Uterus (tissue), 4 donors: ENCODE data around the gene GPATCH8. TPM values are rescaled to one million over a fixed set of nuclear protein-coding genes. Genes with fewer than 3 reads are reported as not detected.

Source experiments
- DNase-seq, 2 donors: peaks; one replicate each; pipeline ENCODE4 v3.0.0-alpha.2; 2019 to 2020
- H3K27ac ChIP-seq, 2 donors: fragments of 200-600 bp; sonication (generic); 1 replicate in 1 of 2; 2 replicates in 1 of 2; pipeline ENCODE4 v1.5.1; 2016 to 2018
- H3K27me3 ChIP-seq, 2 donors: fragments of 200-600 bp; sonication (generic); one replicate each; pipeline ENCODE4 v1.5.1; 2018 to 2019; ENCODE audit warnings: control low read depth in 1 of 2
- H3K36me3 ChIP-seq, 2 donors: fragments of 200-600 bp; sonication (generic); one replicate each; pipeline ENCODE4 v1.5.1; 2019; ENCODE audit warnings: control low read depth in 1 of 2
- H3K4me1 ChIP-seq, 2 donors: fragments of 200-600 bp; sonication (generic); one replicate each; pipeline ENCODE4 v1.5.1; 2018 to 2019; ENCODE audit warnings: control low read depth in 1 of 2
- H3K4me3 ChIP-seq, 2 donors: fragments of 200-600 bp; sonication (generic); 1 replicate in 1 of 2; 2 replicates in 1 of 2; pipeline ENCODE4 v1.5.1; 2018 to 2019; ENCODE audit warnings: mild to moderate bottlenecking in 1 of 2
- H3K9me3 ChIP-seq, 2 donors: fragments of 200-600 bp; sonication (generic); one replicate each; pipeline ENCODE4 v1.5.1; 2019; ENCODE audit warnings: control low read depth in 1 of 2
- POLR2A ChIP-seq, 2 donors: fragments of 450-650 bp; IDR thresholded peaks; one replicate each; pipeline ENCODE4 v1.6.1; 2016; ENCODE audit warnings: antibody characterized with exemption in 2 of 2, mild to moderate bottlenecking in 1 of 2, moderate library complexity in 1 of 2
- intact Hi-C: fragments of 100-400 bp; cut with DNase I; formaldehyde crosslinking; loops from one replicate; pipeline ENCODE4 v1.15.1; 2023; ENCODE audit warnings: low total_unique reads
- total RNA-seq, 4 donors: library from RNA; depleted of rRNA in 3 of 4; stranded (reverse); fragments of >200 nt in 3 of 4; gene quantifications; one replicate each; pipeline versions ENCODE4 v1.1.0 to v1.2.4, GENCODE V29; 2014 to 2023
- TF ChIP-seq, protein P1 (sequence below), 4 experiments: fragments of 200-600 bp in 2 of 4; fragments of 450-650 bp in 2 of 4; sonication (generic) in 2 of 4; IDR thresholded peaks; one replicate each; pipeline ENCODE4 v1.5.1; 2016 to 2019; ENCODE audit warnings: antibody characterized with exemption in 4 of 4, mild to moderate bottlenecking in 2 of 4, moderate library complexity in 1 of 4
- donor health status: DM: yes; HTN: yes; CAD: no.

GPATCH8 gene
- total RNA-seq, 4 donors from 2014 or later: 26.9 to 90.0 (median 77.8) TPM

- DNase-seq: peak; percentile 87 to 90
- H3K27me3 ChIP-seq: no peaks in the 10 kb centered on the region
- H3K9me3 ChIP-seq: no peaks in the 10 kb centered on the region
- peaks cover 0 to 6% of the 10 kb centered on the region in 2 donors for H3K4me1 ChIP-seq
- H3K36me3 ChIP-seq: no peaks in the 10 kb centered on the region
- intact Hi-C loops: loop anchor here (5.0 kb wide), 1 partner anchor 104 kb away; no protein-coding TSS in a partner anchor
- no peak for TF ChIP-seq POLR2A (IDR thresholded peaks at IDR 0.05)
- TF ChIP-seq, protein P1, sequence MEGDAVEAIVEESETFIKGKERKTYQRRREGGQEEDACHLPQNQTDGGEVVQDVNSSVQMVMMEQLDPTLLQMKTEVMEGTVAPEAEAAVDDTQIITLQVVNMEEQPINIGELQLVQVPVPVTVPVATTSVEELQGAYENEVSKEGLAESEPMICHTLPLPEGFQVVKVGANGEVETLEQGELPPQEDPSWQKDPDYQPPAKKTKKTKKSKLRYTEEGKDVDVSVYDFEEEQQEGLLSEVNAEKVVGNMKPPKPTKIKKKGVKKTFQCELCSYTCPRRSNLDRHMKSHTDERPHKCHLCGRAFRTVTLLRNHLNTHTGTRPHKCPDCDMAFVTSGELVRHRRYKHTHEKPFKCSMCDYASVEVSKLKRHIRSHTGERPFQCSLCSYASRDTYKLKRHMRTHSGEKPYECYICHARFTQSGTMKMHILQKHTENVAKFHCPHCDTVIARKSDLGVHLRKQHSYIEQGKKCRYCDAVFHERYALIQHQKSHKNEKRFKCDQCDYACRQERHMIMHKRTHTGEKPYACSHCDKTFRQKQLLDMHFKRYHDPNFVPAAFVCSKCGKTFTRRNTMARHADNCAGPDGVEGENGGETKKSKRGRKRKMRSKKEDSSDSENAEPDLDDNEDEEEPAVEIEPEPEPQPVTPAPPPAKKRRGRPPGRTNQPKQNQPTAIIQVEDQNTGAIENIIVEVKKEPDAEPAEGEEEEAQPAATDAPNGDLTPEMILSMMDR (IDR thresholded peaks at IDR 0.05): peak; percentile 92 to 97 (median 94)
- peak overlapping the region; percentile 57 to 68 for H3K27ac ChIP-seq
- no peak overlapping the region for H3K4me3 ChIP-seq
Observed at GRCh38 chr17:44533533-44534246, 30.5 kb upstream of the GPATCH8 start.

DNA sequence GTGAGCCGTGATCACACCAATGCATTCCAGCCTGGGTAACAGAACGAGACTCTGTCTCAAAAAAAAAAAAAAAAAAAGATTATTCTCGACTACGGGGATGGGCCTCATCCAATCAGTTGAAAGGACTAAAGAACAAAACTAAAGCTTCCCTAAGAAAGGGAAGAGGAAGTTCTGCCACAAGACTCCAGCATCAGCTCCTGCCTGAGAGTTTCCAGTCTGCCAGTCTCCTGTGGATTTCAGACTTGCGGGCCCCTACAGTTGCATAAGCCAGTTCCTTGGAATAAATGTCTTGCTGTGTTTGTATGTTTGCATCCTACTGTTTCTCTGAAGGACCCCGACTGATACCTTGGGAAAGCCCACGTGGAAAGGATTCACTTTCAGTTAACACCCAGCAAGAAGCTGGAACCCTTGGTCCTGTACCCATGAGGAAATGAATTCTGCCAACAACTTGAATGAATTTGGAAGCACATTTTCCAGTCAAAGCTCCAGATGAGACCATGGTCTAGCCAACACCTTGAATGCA is 27.8 kb upstream of the GPATCH8 start:
- Histone ChIP-seq H3K36me3 (no peaks in the 10 kb centered on the region), H3K27me3 (no peaks in the 10 kb centered on the region), H3K4me1 (peaks cover 0 to 6% of the 10 kb centered on the region in 2 donors), H3K4me3 (no peak overlapping the region), H3K9me3 (peaks cover 0 to 5% of the 10 kb centered on the region in 2 donors), H3K27ac (no peak overlapping the region)
- TF ChIP-seq POLR2A (IDR thresholded peaks at IDR 0.05): no peak
- TF ChIP-seq, protein P1 (IDR thresholded peaks at IDR 0.05): no peak
- DNase-seq: no peak
- intact Hi-C loops: loop anchor here (5.0 kb wide), 1 partner anchor 106 kb away; no protein-coding TSS in a partner anchor

GRCh38 chr17:44529864-44530263 is 26.7 kb upstream of the GPATCH8 start:
- H3K4me1 ChIP-seq: peaks cover 0 to 6% of the 10 kb centered on the region in 2 donors
- H3K9me3 ChIP-seq: peaks cover 0 to 5% of the 10 kb centered on the region in 2 donors
- no peak overlapping the region for H3K4me3 ChIP-seq
- H3K36me3 ChIP-seq: no peaks in the 10 kb centered on the region
- H3K27ac ChIP-seq: no peak overlapping the region
- H3K27me3 ChIP-seq: no peaks in the 10 kb centered on the region
- DNase-seq: no peak
- no peak for TF ChIP-seq POLR2A (IDR thresholded peaks at IDR 0.05)
- TF ChIP-seq, protein P1 (IDR thresholded peaks at IDR 0.05): no peak
- intact Hi-C loops: loop anchor here (5.0 kb wide), 1 partner anchor 107 kb away; no protein-coding TSS in a partner anchor

GRCh38 chr17:44527954-44528353 is 24.7 kb upstream of the GPATCH8 start:
- H3K27me3 ChIP-seq: no peaks in the 10 kb centered on the region
- H3K36me3 ChIP-seq: no peaks in the 10 kb centered on the region
- no peaks in the 10 kb centered on the region for H3K4me1 ChIP-seq
- peaks cover 0 to 5% of the 10 kb centered on the region in 2 donors for H3K9me3 ChIP-seq
- no peak overlapping the region for H3K27ac ChIP-seq
- intact Hi-C loops: no loop called here
- H3K4me3 ChIP-seq: no peak overlapping the region
- TF ChIP-seq POLR2A (IDR thresholded peaks at IDR 0.05): no peak
- TF ChIP-seq, protein P1 (IDR thresholded peaks at IDR 0.05): no peak
- DNase-seq: no peak

DNA sequence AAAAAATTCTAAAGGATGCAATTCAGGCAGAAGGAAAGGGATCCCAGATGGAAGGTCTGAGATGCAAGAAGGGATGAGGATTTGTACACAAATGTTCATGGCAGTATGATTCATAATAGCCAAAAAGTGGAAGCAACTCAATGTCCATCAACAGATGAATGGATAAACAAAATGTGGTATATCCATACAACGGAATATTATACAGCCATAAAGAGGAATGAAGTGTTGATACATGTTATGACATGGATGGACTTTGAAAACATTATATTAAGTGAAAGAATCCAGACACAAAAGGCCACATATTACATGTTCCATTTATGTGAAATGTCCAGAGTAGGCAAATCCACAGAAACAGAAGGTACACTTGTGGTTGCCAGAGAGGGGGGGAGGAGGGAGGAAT is 23.9 kb upstream of the GPATCH8 start:
- Histone ChIP-seq H3K9me3 (peaks cover 0 to 5% of the 10 kb centered on the region in 2 donors), H3K27ac (no peak overlapping the region), H3K36me3 (no peaks in the 10 kb centered on the region), H3K27me3 (no peaks in the 10 kb centered on the region), H3K4me3 (no peak overlapping the region), H3K4me1 (no peaks in the 10 kb centered on the region)
- TF ChIP-seq, protein P1 (IDR thresholded peaks at IDR 0.05): no peak
- TF ChIP-seq POLR2A (IDR thresholded peaks at IDR 0.05): no peak
- DNase-seq: no peak
- intact Hi-C loops: no loop called here
